Neural progenitor cell (in vitro differentiated cells): ENCODE data around the gene HES7. TPM values are rescaled to one million over a fixed set of nuclear protein-coding genes. Genes with fewer than 3 reads are reported as not detected.
A peak's percentile ranks its signal among the peaks of the same experiment; 100 is the strongest.

Experiments used
- DNase-seq: peaks from one replicate; pipeline ENCODE4 v3.0.0-alpha.2; 2016; ENCODE audit warnings: low spot score
- H2AFZ ChIP-seq: fragments of 200-600 bp; sonication (generic); replicated peaks from 2 replicates; pipeline ENCODE4 v1.6.1; 2016; ENCODE audit warnings: antibody characterized with exemption
- H3F3A ChIP-seq: fragments of 200-600 bp; sonication (generic); 2 replicates; pipeline ENCODE4 v1.6.1; 2016; ENCODE audit warnings: antibody characterized with exemption, low read depth
- H3K27ac ChIP-seq: fragments of 200-600 bp; sonication (generic); 2 replicates; pipeline ENCODE4 v1.5.1; 2016; ENCODE audit warnings: mild to moderate bottlenecking
- H3K27me3 ChIP-seq: fragments of 200-600 bp; sonication (generic); 2 replicates; pipeline ENCODE4 v1.6.1; 2016; ENCODE audit warnings: mild to moderate bottlenecking, moderate library complexity
- H3K36me3 ChIP-seq: fragments of 200-600 bp; sonication (generic); 2 replicates; pipeline ENCODE4 v1.5.1; 2016
- H3K4me1 ChIP-seq: fragments of 200-600 bp; sonication (generic); 2 replicates; pipeline ENCODE4 v1.6.1; 2016; ENCODE audit warnings: mixed run types
- H3K4me2 ChIP-seq: fragments of 200-600 bp; sonication (generic); 2 replicates; pipeline ENCODE4 v1.6.1; 2016
- H3K4me3 ChIP-seq: fragments of 200-600 bp; sonication (generic); 2 replicates; pipeline ENCODE4 v1.5.1; 2016
- H3K79me2 ChIP-seq: fragments of 200-600 bp; sonication (generic); 2 replicates; pipeline ENCODE4 v1.6.1; 2016; ENCODE audit warnings: low read depth
- H3K9ac ChIP-seq: fragments of 200-600 bp; sonication (generic); 2 replicates; pipeline ENCODE4 v1.6.1; 2016
- H3K9me3 ChIP-seq: fragments of 200-600 bp; sonication (generic); 2 replicates; pipeline ENCODE4 v1.5.1; 2016; ENCODE audit warnings: low read depth
- H4K20me1 ChIP-seq: fragments of 200-600 bp; sonication (generic); 2 replicates; pipeline ENCODE4 v1.6.1; 2016; ENCODE audit warnings: low read depth
- H3K27ac Mint-ChIP-seq: 3 replicates; pipeline ENCODE4 v1.8.0; 2021; ENCODE audit warnings: mixed read lengths
- H3K27me3 Mint-ChIP-seq: 2 replicates; pipeline ENCODE4 v1.8.0; 2022; ENCODE audit warnings: low read depth, mild to moderate bottlenecking, inconsistent platforms, moderate library complexity, mixed read lengths; ENCODE audit not compliant: insufficient read depth
- H3K36me3 Mint-ChIP-seq: 3 replicates; pipeline ENCODE4 v1.8.0; 2021; ENCODE audit warnings: mixed read lengths
- H3K4me1 Mint-ChIP-seq: 3 replicates; pipeline ENCODE4 v1.8.0; 2021; ENCODE audit warnings: mixed read lengths
- H3K4me3 Mint-ChIP-seq: 3 replicates; pipeline ENCODE4 v1.8.0; 2021; ENCODE audit warnings: mild to moderate bottlenecking, moderate library complexity, mixed read lengths
- H3K9me3 Mint-ChIP-seq: 3 replicates; pipeline ENCODE4 v1.8.0; 2020; ENCODE audit warnings: mixed read lengths
- CTCF ChIP-seq: fragments of 200-600 bp; sonication (generic); IDR thresholded peaks from 2 replicates; pipeline ENCODE4 v1.5.1; 2017; ENCODE audit warnings: antibody characterized with exemption, mild to moderate bottlenecking
- EZH2 ChIP-seq: fragments of 200-600 bp; sonication (generic); IDR thresholded peaks from 2 replicates; pipeline ENCODE4 v1.6.1; 2017; ENCODE audit warnings: antibody characterized with exemption, mild to moderate bottlenecking, moderate library complexity
- EZH2phosphoT487 ChIP-seq: fragments of 200-600 bp; sonication (generic); IDR thresholded peaks from 2 replicates; pipeline ENCODE4 v1.6.1; 2017; ENCODE audit warnings: antibody characterized with exemption
- total RNA-seq: library from RNA; depleted of rRNA; stranded (reverse); fragments of >200 nt; gene quantifications from 2 replicates; pipeline ENCODE4 v1.2.3, GENCODE V29; 2015; ENCODE audit warnings: low replicate concordance

The HES7 gene
- total RNA-seq, 1 donor from 2014 or later = not detected

DNA sequence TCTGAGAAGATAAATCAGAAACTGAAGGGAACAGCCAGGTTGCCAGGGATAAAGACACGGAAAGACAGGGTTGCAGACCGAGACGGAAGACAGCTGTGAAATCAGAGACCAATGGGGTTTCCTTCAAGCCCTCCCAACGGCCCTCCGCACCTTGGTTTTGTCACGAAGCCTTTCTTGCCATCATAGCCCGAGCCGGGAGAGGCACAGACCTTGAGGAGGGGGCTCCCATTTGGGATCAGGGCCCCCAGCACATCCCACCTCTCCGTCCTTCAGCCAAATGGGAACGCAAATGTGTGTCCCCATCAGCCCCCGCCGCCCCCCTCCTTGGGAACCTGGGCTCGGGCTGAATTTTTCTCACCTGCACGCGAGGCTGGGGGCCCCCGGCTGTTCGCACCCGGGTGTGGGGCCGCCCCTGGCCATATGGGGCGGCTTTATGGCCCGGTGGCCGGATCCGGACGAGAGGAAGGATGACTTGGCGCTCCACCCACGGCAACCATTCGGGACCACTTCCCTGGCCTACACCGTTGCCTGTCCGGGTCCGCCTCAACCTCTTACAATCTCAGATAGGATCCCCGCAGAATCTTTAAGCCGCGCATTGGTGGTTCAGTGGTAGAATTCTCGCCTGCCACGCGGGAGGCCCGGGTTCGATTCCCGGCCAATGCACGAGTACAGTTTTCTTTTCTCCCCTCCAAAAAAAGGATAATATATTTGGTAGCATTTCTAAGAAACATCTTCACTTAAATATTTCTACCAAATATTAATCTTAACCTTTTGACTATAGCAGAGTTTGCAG lies 1.4 kb upstream of the HES7 start:
- Histone ChIP-seq H2AFZ (no peak overlapping the region), H3K9ac (no peak overlapping the region), H3K9me3 (no peaks in the 10 kb centered on the region), H3F3A (peaks cover 64% of the 10 kb centered on the region), H3K4me2 (peak overlapping the region; percentile 90), H3K36me3 (no peaks in the 10 kb centered on the region), H3K79me2 (no peaks in the 10 kb centered on the region), H3K27ac (no peak overlapping the region), H3K4me1 (peaks cover 14% of the 10 kb centered on the region), H4K20me1 (peaks cover 24% of the 10 kb centered on the region), H3K27me3 (peaks cover 82% of the 10 kb centered on the region), H3K4me3 (peak overlapping the region; percentile 75)
- peaks cover 13% of the 10 kb centered on the region for H3K9me3 Mint-ChIP-seq
- H3K4me1 Mint-ChIP-seq = peaks cover 32% of the 10 kb centered on the region
- peaks cover 4% of the 10 kb centered on the region for H3K36me3 Mint-ChIP-seq
- peak; percentile 84 for DNase-seq
- peak overlapping the region; percentile 97 for H3K27ac Mint-ChIP-seq
- TF ChIP-seq EZH2phosphoT487 = peak; percentile 1
- no peak for TF ChIP-seq EZH2
- peak overlapping the region; percentile 91 for H3K4me3 Mint-ChIP-seq
- H3K27me3 Mint-ChIP-seq = peaks cover 67% of the 10 kb centered on the region

DNA sequence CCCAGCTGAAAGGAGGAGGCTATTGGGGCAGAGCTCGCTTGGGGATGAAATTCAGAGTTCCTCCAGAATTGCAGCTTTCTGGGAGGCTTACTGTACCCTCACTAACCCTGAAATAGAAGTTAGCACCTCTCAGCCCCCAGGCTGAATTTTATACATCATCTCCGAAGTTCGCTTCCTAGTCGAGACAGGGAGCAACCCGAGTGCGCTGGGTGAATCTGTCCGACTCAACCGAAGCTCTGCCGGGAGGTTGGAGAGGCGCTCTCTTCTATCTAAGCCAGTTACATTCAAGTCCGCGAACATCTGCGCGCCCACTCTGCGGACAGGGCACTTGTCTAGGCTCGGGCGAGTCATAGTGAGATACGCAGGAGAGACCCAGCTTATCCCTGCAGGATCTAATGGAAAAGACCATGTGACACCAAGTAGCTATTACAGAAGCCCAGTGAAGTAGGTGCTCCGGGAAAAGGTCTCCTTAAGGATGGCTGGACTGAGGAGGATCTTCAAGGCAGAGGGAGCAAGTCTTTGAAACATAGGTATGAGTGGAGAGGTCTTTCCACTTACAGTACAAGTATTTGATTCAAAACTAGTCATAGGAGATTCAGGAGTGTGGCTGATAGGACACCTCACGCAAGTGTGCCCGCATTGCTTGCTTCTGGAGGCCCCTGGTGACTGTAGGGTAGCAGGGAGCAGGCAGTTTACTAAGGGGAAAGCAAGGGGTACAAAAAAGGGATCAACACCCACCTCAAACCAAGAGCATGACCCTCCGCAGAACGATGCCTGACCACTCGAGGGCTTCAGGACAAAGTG lies 646 bp upstream of the HES7 start:
- H3K79me2 ChIP-seq = no peaks in the 10 kb centered on the region
- Mint-ChIP-seq H3K9me3 (peaks cover 18% of the 10 kb centered on the region), H3K36me3 (peaks cover 4% of the 10 kb centered on the region), H3K27me3 (peaks cover 70% of the 10 kb centered on the region), H3K27ac (peak overlapping the region; percentile 84), H3K4me1 (peaks cover 40% of the 10 kb centered on the region), H3K4me3 (peak overlapping the region; percentile 91)
- peak; percentile 46 for DNase-seq
- no peak overlapping the region for H3K27ac ChIP-seq
- peaks cover 74% of the 10 kb centered on the region for H3K27me3 ChIP-seq
- no peaks in the 10 kb centered on the region for H3K9me3 ChIP-seq
- H3K36me3 ChIP-seq = no peaks in the 10 kb centered on the region
- TF ChIP-seq EZH2phosphoT487 = no peak
- TF ChIP-seq CTCF = no peak
- no peak for TF ChIP-seq EZH2
- peaks cover 71% of the 10 kb centered on the region for H3F3A ChIP-seq
- no peak overlapping the region for H3K9ac ChIP-seq
- peak overlapping the region; percentile 71 for H2AFZ ChIP-seq
- H3K4me1 ChIP-seq = peaks cover 14% of the 10 kb centered on the region
- peak overlapping the region; percentile 75 for H3K4me3 ChIP-seq
- peak overlapping the region; percentile 90 for H3K4me2 ChIP-seq
- peaks cover 28% of the 10 kb centered on the region for H4K20me1 ChIP-seq

GRCh38 chr17:8122924-8123694 lies 797 bp downstream of the HES7 start:
- H3K27ac Mint-ChIP-seq = no peak overlapping the region
- H2AFZ ChIP-seq = peak overlapping the region; percentile 71

More at GRCh38 chr17:8122924-8123694, 797 bp downstream of the HES7 start:
- peak overlapping the region; percentile 91 for H3K4me3 Mint-ChIP-seq
- peaks cover 64% of the 10 kb centered on the region for H3K27me3 ChIP-seq
- H3K9me3 ChIP-seq = no peaks in the 10 kb centered on the region
- peaks cover 7% of the 10 kb centered on the region for H3K36me3 Mint-ChIP-seq
- peaks cover 28% of the 10 kb centered on the region for H4K20me1 ChIP-seq
- peaks cover 24% of the 10 kb centered on the region for H3K9me3 Mint-ChIP-seq
- H3K36me3 ChIP-seq = no peaks in the 10 kb centered on the region
- H3K27me3 Mint-ChIP-seq = peaks cover 82% of the 10 kb centered on the region
- H3F3A ChIP-seq = peaks cover 81% of the 10 kb centered on the region
- H3K4me1 ChIP-seq = peaks cover 14% of the 10 kb centered on the region
- H3K9ac ChIP-seq = no peak overlapping the region
- H3K4me2 ChIP-seq = peak overlapping the region; percentile 90
- no peaks in the 10 kb centered on the region for H3K79me2 ChIP-seq
- H3K27ac ChIP-seq = no peak overlapping the region
- peaks cover 50% of the 10 kb centered on the region for H3K4me1 Mint-ChIP-seq
- peak; percentile 59 for DNase-seq
- peak; percentile 75 for TF ChIP-seq EZH2phosphoT487
- TF ChIP-seq CTCF = no peak
- peak; percentile 71 for TF ChIP-seq EZH2
- peak overlapping the region; percentile 75 for H3K4me3 ChIP-seq
